ENCODE results near the gene C10orf53. TPM values are rescaled to one million over a fixed set of nuclear protein-coding genes. Genes with fewer than 3 reads are reported as not detected.

Gene C10orf53
- total and polyA plus RNA-seq, 2 of the 8 experiments (the other 6 are each of a cell fraction or from before 2014, with no cell fraction given) = not detected

GRCh38 chr10:49645417-49645816, 34.0 kb upstream of the C10orf53 start (continued):
- TF ChIP-seq HDAC2 (IDR thresholded peaks at IDR 0.05; ENCODE audit: borderline replicate concordance in 1 of 2, low read depth in 2 of 2, low read length in 2 of 2) (no peak), CEBPB (IDR thresholded peaks at IDR 0.05; ENCODE audit: low read depth, low read length) (no peak), BACH1 (IDR thresholded peaks at IDR 0.05; ENCODE audit: low read length) (no peak), EGR1 (IDR thresholded peaks at IDR 0.05; ENCODE audit: borderline replicate concordance, low read depth, low read length) (no peak), BRCA1 (IDR thresholded peaks at IDR 0.05; ENCODE audit: low read depth, low read length) (no peak), GTF2F1 (IDR thresholded peaks at IDR 0.05; ENCODE audit: borderline replicate concordance, low read depth, low read length) (no peak), CREB1 (IDR thresholded peaks at IDR 0.05) (no peak), RAD21 (IDR thresholded peaks at IDR 0.05 in 1 of 2, conservative IDR thresholded peaks at IDR 0.05 in 1 of 2; ENCODE audit: low read depth in 2 of 2, low read length in 2 of 2) (no peak)
